Placental pericyte (primary cell): ENCODE data around the gene KLHL21. TPM values are rescaled to one million over a fixed set of nuclear protein-coding genes. Genes with fewer than 3 reads are reported as not detected.

ENCODE experiments used
- small RNA-seq: library from RNA; depleted of rRNA; stranded (forward); fragments of <200 nt; gene quantifications from one replicate; pipeline ENCODE3, GENCODE V24; 2012; ENCODE audit warnings: low replicate concordance
- total RNA-seq: library from RNA; depleted of rRNA; stranded (reverse); fragments of >200 nt; gene quantifications from 2 replicates; pipeline ENCODE4 v1.2.3, GENCODE V29; 2012

Gene KLHL21, protein sequence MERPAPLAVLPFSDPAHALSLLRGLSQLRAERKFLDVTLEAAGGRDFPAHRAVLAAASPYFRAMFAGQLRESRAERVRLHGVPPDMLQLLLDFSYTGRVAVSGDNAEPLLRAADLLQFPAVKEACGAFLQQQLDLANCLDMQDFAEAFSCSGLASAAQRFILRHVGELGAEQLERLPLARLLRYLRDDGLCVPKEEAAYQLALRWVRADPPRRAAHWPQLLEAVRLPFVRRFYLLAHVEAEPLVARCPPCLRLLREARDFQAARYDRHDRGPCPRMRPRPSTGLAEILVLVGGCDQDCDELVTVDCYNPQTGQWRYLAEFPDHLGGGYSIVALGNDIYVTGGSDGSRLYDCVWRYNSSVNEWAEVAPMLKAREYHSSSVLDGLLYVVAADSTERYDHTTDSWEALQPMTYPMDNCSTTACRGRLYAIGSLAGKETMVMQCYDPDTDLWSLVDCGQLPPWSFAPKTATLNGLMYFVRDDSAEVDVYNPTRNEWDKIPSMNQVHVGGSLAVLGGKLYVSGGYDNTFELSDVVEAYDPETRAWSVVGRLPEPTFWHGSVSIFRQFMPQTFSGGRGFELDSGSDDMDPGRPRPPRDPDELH
- 46.5 and 46.6 TPM in 2 replicates for total RNA-seq

DNA sequence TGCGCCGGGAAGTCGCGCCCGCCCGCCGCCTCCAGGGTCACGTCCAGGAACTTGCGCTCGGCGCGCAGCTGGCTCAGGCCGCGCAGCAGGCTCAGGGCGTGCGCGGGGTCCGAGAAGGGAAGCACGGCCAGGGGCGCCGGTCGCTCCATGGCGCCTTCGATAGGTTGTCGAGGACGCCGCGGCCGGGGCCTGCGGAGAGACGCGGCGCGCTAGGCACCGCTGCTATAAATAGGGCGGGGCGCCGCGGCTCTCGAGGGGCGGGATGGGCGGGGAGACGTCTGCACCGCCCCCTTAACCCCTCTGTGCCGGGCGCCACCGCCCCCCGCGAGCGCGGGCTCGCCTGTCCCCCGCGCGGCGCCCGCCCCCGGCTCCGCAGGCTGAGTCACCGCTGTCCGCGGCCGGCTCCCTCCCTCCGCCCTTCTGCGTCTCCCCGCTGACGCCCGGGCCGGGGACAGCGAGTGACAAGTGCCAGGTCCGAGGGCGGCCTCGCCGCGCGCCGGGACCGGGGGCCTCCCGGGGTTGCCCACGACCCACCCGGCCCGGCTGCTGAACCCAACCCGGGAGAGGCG lies at the start of gene KLHL21:
Gene KLHL21, minus strand, starts transcription at position 201 of the 569 bp plus-strand sequence. Its CDS starts 52 bp downstream, at position 149.

GRCh38 chr1:6624710-6625583 lies 22.3 kb upstream of the KLHL21 start, which contains the start of gene THAP3:
Gene THAP3, plus strand, starts transcription at chr1:6624868. Its CDS starts 351 bp downstream, at chr1:6625219.

DNA sequence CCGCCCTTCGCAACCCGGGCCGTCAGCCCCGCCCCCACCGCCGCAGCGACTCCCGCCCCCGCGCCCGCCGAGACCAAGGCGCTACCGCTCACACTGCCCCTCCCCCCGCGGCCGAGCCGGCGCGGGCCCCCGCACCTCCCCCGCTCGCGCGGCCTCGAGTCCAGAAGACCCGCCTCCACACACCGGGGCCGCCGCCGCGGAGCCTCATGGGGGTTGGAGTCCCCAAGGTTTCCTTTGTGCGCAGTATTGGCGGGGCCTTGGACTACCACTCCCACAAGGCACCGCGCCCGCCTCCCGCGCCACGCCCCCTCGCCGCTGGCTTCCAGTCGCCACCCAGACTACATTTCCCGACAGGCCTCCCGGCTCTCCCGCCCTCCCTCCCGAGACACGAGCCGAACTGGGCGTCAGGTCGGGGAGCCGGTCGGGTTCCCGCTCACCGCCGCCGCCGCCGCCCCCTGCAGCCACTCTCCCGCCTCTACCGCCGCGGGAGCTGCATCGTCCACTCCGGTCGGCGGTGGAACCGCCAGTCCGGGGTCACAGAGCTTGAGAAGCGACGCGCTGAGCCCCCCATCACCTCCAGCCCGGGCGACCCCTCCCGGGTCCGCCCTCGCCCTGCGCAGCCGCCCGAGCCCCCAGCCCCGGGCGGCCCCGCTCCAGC lies 10.8 kb upstream of the KLHL21 start, which contains the start of gene PHF13:
Gene PHF13, plus strand, starts transcription at position 371 of the 658 bp plus-strand sequence. CDS start 336 bp downstream, outside the sequence.

GRCh38 chr1:6579374-6580118 lies 23.1 kb downstream of the KLHL21 start, which contains the start of gene ZBTB48:
Gene ZBTB48, plus strand, starts transcription at chr1:6579994. Its CDS starts 616 bp downstream, at chr1:6580610.

GRCh38 chr1:6554907-6555778 lies 47.5 kb downstream of the KLHL21 start, which contains the start of gene TAS1R1:
Gene TAS1R1, plus strand, starts transcription at chr1:6555307. Its CDS starts 67 bp downstream, at chr1:6555374.

DNA sequence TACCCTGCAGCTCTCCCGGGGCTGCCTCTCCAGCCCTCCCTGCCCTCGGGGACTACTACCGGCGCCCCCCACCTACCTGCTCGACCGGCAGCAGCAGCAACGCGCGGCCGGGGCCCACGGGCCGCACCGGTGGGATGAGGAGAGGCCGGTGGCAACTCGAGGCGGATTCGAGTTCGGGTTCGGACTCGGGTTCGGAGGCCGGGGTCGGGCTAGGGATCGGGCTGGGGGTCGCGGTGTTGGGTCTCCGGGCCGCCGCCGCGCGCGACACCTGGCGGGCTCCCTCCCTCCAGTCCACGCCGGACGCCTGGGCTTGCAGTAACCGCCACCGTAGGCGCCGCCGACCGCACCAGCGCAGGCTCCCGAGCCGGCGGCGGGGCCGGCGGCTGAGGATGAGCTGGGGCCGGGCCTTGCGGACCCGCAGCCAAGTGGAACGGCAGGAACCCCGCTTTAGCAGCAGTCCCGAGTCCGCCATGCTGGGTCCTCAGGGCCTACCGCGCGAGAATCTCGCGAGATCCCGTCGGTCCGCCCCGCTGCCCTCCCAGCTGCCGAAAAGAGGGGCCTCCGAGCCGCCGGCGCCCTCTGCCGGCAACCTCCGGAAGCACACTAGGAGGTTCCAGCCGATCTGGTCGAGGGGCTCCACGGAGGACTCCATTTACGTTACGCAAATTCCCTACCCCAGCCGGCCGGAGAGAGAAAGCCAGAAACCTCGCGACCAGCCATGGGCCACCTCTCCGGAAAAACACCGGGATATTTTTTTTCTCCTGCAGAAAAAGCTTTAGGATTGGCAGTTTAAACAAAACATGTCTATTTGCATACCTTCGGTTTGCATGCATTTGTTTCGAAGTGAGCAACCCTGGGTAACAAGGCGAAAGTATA lies 48.4 kb downstream of the KLHL21 start, which contains the start of gene NOL9:
Gene NOL9, minus strand, starts transcription at position 483 of the 876 bp plus-strand sequence. Its CDS starts 11 bp downstream, at position 472.

Small RNA genes lying within 50 kb of the gene (small RNA-seq; reads per million reads assigned to genes)
- not detected for gene RNU6-731P

Other genes with a start within 250 kb of the KLHL21 start
- 56.1 and 57.3 TPM in 2 replicates for gene ACOT7, start 209.1 kb downstream of the KLHL21 start, total RNA-seq
- gene HES2, start 182.9 kb downstream of the KLHL21 start, total RNA-seq: 0.14 and 0.22 TPM in 2 replicates
- under 0.01 TPM in 1 of 2 replicates, not detected in the other for gene ESPN, start 178.1 kb downstream of the KLHL21 start, total RNA-seq
- gene TNFRSF25, start 136.7 kb downstream of the KLHL21 start, total RNA-seq: 1.4 and 1.5 TPM in 2 replicates
- gene PLEKHG5, start 111.2 kb downstream of the KLHL21 start, total RNA-seq: 2.8 and 7.2 TPM in 2 replicates
- 23.2 and 46.2 TPM in 2 replicates for gene NOL9, start 48.4 kb downstream of the KLHL21 start, total RNA-seq
- gene TAS1R1, start 47.6 kb downstream of the KLHL21 start, total RNA-seq: under 0.01 and 0.14 TPM in 2 replicates
- gene ZBTB48, start 22.9 kb downstream of the KLHL21 start, total RNA-seq: 11.5 and 14.4 TPM in 2 replicates
- 12.0 and 12.5 TPM in 2 replicates for gene PHF13, start 10.9 kb upstream of the KLHL21 start, total RNA-seq
- gene THAP3, start 22.0 kb upstream of the KLHL21 start, total RNA-seq: 11.5 and 16.4 TPM in 2 replicates
- gene DNAJC11, start 98.9 kb upstream of the KLHL21 start, total RNA-seq: 40.7 and 43.8 TPM in 2 replicates
- gene CAMTA1, start 182.6 kb upstream of the KLHL21 start, total RNA-seq: 38.5 and 49.7 TPM in 2 replicates